Keratinocyte (primary cell): ENCODE data around the gene C4orf36. TPM values are rescaled to one million over a fixed set of nuclear protein-coding genes. Genes with fewer than 3 reads are reported as not detected.

ENCODE experiments used
- DNase-seq: peaks from one replicate; pipeline ENCODE4 v3.0.0-alpha.2; 2011; ENCODE audit warnings: low read depth, missing footprints, low spot score
- FAIRE-seq: peaks from 2 replicates; lab custom pipeline; 2011; peaks lifted over from hg19 to GRCh38; lab: Jason Lieb, UNC
- H2AFZ ChIP-seq: 2 replicates; pipeline ENCODE4 v1.6.0; 2012; ENCODE audit warnings: low read length, control low read depth, inconsistent platforms; ENCODE audit not compliant: control insufficient read depth
- H3K27ac ChIP-seq: 2 replicates; pipeline ENCODE4 v1.5.1; 2011; ENCODE audit warnings: low read length; ENCODE audit not compliant: control insufficient read depth, insufficient read depth
- H3K27me3 ChIP-seq: 3 replicates; pipeline ENCODE4 v1.6.0; 2011; ENCODE audit warnings: low read length; ENCODE audit not compliant: control insufficient read depth, insufficient read depth; ENCODE audit errors: extremely low read depth
- H3K36me3 ChIP-seq, 2 experiments: 2 replicates in 1 of 2; 3 replicates in 1 of 2; pipeline ENCODE4 v1.5.1; 2011; ENCODE audit warnings: low read length in 2 of 2, mild to moderate bottlenecking in 1 of 2; ENCODE audit not compliant: control insufficient read depth in 2 of 2, insufficient read depth in 2 of 2; ENCODE audit errors: extremely low read depth in 1 of 2
- H3K4me1 ChIP-seq: 3 replicates; pipeline ENCODE4 v1.5.1; 2011; ENCODE audit warnings: low read length; ENCODE audit not compliant: control insufficient read depth, insufficient read depth; ENCODE audit errors: extremely low read depth
- H3K4me2 ChIP-seq: 3 replicates; pipeline ENCODE4 v1.6.0; 2011; ENCODE audit warnings: low read depth, low read length; ENCODE audit not compliant: control insufficient read depth, insufficient read depth; ENCODE audit errors: extremely low read depth
- H3K4me3 ChIP-seq, 3 experiments: fragments of 200-600 bp in 1 of 3; sonication (generic) in 1 of 3; 2 replicates in 2 of 3; 3 replicates in 1 of 3; pipeline ENCODE4 v1.5.1; 2011 to 2016; ENCODE audit warnings: low read length in 3 of 3, mild to moderate bottlenecking in 3 of 3, control low read depth in 2 of 3, inconsistent platforms in 1 of 3, low read depth in 1 of 3, mixed read lengths in 1 of 3, mixed run types in 1 of 3, moderate library complexity in 1 of 3; ENCODE audit not compliant: control insufficient read depth in 2 of 3, insufficient read depth in 2 of 3; ENCODE audit errors: extremely low read depth in 1 of 3
- H3K79me2 ChIP-seq: 2 replicates; pipeline ENCODE4 v1.6.0; 2012; ENCODE audit warnings: low read length; ENCODE audit not compliant: control insufficient read depth, insufficient read depth
- H3K9ac ChIP-seq: 3 replicates; pipeline ENCODE4 v1.6.0; 2011; ENCODE audit warnings: low read length; ENCODE audit not compliant: control insufficient read depth, insufficient read depth; ENCODE audit errors: extremely low read depth
- H3K9me1 ChIP-seq: 3 replicates; pipeline ENCODE4 v1.6.0; 2011; ENCODE audit warnings: low read length; ENCODE audit not compliant: control insufficient read depth, insufficient read depth; ENCODE audit errors: extremely low read depth
- H3K9me3 ChIP-seq: 2 replicates; pipeline ENCODE4 v1.5.1; 2012; ENCODE audit warnings: low read depth, low read length; ENCODE audit not compliant: control insufficient read depth
- H4K20me1 ChIP-seq: 3 replicates; pipeline ENCODE4 v1.6.0; 2011; ENCODE audit warnings: low read length; ENCODE audit not compliant: control insufficient read depth, insufficient read depth; ENCODE audit errors: extremely low read depth
- EZH2 ChIP-seq: IDR thresholded peaks from one replicate; pipeline ENCODE4 v1.6.1; 2012; ENCODE audit warnings: inconsistent platforms, mild to moderate bottlenecking, low read length, moderate library complexity
- dilution Hi-C: fragments of 300-500 bp; cut with MboI; formaldehyde crosslinking; loops from one replicate; pipeline ENCODE4 v1.7.0; 2020; ENCODE audit warnings: low sequenced_read_pairs; ENCODE audit not compliant: extremely low pct_ligation_motif_present
- polyA plus RNA-seq, 5 experiments: library from polyadenylated mRNA; depleted of rRNA in 3 of 5; stranded (reverse) in 3 of 5; stranded (forward) in 1 of 5; unstranded in 1 of 5; fragments of >200 nt; gene quantifications; 1 replicate in 1 of 5; 2 replicates in 3 of 5; 3 replicates in 1 of 5; pipeline versions ENCODE4 v1.2.1 to v1.2.3, GENCODE V29; 2011 to 2012; ENCODE audit warnings: missing spikeins in 2 of 5, low read depth in 1 of 5, low replicate concordance in 1 of 5
- TF ChIP-seq, protein P1 (sequence below), 3 experiments: IDR thresholded peaks in 1 of 3; conservative IDR thresholded peaks in 1 of 3; optimal IDR thresholded peaks in 1 of 3; 2 replicates in 2 of 3; 3 replicates in 1 of 3; pipeline versions ENCODE3 to v1.5.1; 2011; ENCODE audit warnings: low read length in 3 of 3, mild to moderate bottlenecking in 3 of 3, moderate library complexity in 2 of 3, control low read depth in 1 of 3, inconsistent platforms in 1 of 3; ENCODE audit not compliant: insufficient read depth in 2 of 3; ENCODE audit errors: extremely low read depth in 1 of 3

C4orf36 gene
- polyA plus RNA-seq, 1 donor (not counting 4 experiments of a cell fraction or from before 2014, with no cell fraction given) = 1.2 TPM

DNA sequence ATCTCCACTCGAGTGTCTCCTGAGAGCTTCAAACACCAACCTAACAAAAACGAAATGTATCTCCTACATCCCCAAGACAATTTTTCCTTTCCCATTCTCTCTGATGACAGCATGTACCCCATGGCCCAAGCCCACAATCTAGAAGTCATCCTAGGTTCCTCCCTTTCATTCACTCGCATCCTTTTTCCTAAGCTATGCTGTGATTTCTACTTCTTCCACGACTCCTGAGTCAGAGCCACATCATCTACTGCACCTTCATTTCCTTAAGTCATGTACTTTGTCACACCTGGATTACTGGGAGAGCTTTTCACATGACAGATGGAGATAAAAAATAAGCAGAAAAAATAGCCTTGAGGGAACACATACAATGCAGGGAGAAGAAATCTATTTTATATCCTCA, 20.1 kb downstream of the C4orf36 start:
- Histone ChIP-seq H2AFZ (no peak overlapping the region), H3K36me3 (no peaks in the 10 kb centered on the region), H3K79me2 (no peaks in the 10 kb centered on the region), H3K27ac (no peak overlapping the region), H4K20me1 (no peaks in the 10 kb centered on the region), H3K9ac (no peak overlapping the region), H3K27me3 (no peaks in the 10 kb centered on the region), H3K9me3 (no peaks in the 10 kb centered on the region), H3K4me1 (peaks cover 5% of the 10 kb centered on the region), H3K4me3 (no peak overlapping the region), H3K9me1 (no peaks in the 10 kb centered on the region), H3K4me2 (no peak overlapping the region)
- no peak for TF ChIP-seq EZH2
- TF ChIP-seq, protein P1, sequence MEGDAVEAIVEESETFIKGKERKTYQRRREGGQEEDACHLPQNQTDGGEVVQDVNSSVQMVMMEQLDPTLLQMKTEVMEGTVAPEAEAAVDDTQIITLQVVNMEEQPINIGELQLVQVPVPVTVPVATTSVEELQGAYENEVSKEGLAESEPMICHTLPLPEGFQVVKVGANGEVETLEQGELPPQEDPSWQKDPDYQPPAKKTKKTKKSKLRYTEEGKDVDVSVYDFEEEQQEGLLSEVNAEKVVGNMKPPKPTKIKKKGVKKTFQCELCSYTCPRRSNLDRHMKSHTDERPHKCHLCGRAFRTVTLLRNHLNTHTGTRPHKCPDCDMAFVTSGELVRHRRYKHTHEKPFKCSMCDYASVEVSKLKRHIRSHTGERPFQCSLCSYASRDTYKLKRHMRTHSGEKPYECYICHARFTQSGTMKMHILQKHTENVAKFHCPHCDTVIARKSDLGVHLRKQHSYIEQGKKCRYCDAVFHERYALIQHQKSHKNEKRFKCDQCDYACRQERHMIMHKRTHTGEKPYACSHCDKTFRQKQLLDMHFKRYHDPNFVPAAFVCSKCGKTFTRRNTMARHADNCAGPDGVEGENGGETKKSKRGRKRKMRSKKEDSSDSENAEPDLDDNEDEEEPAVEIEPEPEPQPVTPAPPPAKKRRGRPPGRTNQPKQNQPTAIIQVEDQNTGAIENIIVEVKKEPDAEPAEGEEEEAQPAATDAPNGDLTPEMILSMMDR (optimal IDR thresholded peaks at IDR 0.05 in 1 of 3, IDR thresholded peaks at IDR 0.05 in 1 of 3, conservative IDR thresholded peaks at IDR 0.05 in 1 of 3; ENCODE audit: extremely low read depth in 1 of 3, insufficient read depth in 2 of 3, low read length in 3 of 3) = no peak
- dilution Hi-C loops = no loop called here
- peak; percentile 71 for FAIRE-seq
- DNase-seq = no peak

DNA sequence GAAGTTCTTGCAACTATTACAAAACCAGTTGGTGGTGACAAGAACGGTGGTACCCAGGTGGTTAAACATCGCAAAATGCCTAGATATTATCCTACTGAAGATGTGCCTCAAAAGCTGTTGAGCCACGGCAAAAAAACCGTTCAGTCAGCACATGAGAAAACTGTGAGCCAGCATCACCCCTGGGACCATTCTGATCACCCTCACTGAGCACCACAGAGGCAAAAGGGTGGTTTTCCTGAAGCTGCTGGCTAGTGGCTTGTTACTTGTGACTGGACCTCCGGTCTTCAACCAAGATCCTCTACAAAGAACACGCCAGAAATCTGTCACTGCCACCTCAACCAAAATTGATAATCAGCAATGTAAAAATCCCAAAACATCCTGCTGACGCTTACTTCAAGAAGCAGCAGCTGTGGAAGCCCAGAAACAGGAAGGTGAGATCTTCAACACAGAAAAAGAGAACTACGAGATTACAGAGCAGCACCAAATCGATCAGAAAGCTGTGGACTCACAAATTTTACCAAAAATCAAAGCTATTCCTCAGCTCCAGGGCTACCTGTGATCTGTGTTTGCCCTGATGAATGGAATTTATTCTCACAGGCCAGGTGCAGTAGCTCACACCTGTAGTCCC, 21.7 kb downstream of the C4orf36 start:
- no peak overlapping the region for H2AFZ ChIP-seq
- H3K4me2 ChIP-seq = no peak overlapping the region
- peaks cover 5% of the 10 kb centered on the region for H3K4me1 ChIP-seq
- H3K9me1 ChIP-seq = no peaks in the 10 kb centered on the region
- no peaks in the 10 kb centered on the region for H3K27me3 ChIP-seq
- no peak for DNase-seq
- no peaks in the 10 kb centered on the region for H4K20me1 ChIP-seq
- FAIRE-seq = no peak
- H3K9ac ChIP-seq = no peak overlapping the region
- no peak overlapping the region for H3K4me3 ChIP-seq
- H3K27ac ChIP-seq = no peak overlapping the region
- TF ChIP-seq, protein P1 (optimal IDR thresholded peaks at IDR 0.05 in 1 of 3, IDR thresholded peaks at IDR 0.05 in 1 of 3, conservative IDR thresholded peaks at IDR 0.05 in 1 of 3; ENCODE audit: extremely low read depth in 1 of 3, insufficient read depth in 2 of 3, low read length in 3 of 3) = no peak
- TF ChIP-seq EZH2 = no peak
- H3K79me2 ChIP-seq = no peaks in the 10 kb centered on the region
- H3K9me3 ChIP-seq = no peaks in the 10 kb centered on the region
- dilution Hi-C loops = no loop called here
- H3K36me3 ChIP-seq = no peaks in the 10 kb centered on the region
